ENCODE data around the gene NAIF1. TPM values are rescaled to one million over a fixed set of nuclear protein-coding genes. Genes with fewer than 3 reads are reported as not detected.
A peak's percentile ranks its signal among the peaks of the same experiment; 100 is the strongest.

Gene NAIF1
- total RNA-seq, 1 donor from 2014 or later, result 13.3 TPM

DNA sequence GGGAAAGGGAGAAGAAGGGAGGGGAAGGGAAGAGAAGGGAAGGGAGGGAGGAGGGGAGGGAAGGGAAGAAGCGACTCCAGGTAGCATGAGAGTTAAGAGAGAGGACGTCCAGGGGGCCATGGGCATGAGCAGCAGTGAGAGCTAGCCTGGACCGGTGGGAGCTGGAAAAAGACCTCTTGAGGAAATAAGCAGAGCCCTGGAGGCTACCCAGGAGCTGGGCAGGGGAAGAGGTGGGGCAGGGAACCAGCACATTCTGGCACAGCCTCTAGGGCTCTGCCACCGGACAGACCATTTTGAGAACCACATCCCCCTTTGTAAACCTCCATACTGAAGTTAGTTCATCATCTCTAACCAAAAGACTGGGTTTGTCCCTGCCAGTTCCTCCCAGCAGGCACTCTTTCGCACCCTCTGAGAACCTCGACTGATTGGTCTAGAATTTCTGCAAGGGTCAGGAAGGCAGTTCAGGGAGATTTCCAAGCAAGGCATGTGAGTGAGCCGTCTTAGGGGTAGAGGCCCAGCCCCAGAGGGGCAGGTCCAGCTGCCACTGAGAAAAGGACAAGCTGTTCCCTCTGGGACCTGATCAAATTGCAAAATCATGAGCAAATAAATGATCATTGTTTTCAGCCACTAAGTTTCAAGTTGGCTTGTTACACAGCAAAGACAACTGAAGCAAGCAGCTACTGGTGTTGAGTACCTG is 11.6 kb downstream of the NAIF1 start:
- TF ChIP-seq, protein P1, sequence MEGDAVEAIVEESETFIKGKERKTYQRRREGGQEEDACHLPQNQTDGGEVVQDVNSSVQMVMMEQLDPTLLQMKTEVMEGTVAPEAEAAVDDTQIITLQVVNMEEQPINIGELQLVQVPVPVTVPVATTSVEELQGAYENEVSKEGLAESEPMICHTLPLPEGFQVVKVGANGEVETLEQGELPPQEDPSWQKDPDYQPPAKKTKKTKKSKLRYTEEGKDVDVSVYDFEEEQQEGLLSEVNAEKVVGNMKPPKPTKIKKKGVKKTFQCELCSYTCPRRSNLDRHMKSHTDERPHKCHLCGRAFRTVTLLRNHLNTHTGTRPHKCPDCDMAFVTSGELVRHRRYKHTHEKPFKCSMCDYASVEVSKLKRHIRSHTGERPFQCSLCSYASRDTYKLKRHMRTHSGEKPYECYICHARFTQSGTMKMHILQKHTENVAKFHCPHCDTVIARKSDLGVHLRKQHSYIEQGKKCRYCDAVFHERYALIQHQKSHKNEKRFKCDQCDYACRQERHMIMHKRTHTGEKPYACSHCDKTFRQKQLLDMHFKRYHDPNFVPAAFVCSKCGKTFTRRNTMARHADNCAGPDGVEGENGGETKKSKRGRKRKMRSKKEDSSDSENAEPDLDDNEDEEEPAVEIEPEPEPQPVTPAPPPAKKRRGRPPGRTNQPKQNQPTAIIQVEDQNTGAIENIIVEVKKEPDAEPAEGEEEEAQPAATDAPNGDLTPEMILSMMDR (IDR thresholded peaks at IDR 0.05), result peak in 1 of 3 experiments; percentile 6
- TF ChIP-seq POLR2AphosphoS5 (IDR thresholded peaks at IDR 0.05; ENCODE audit: insufficient read depth in 1 of 2, low read depth in 1 of 2) (peak; percentile 70 to 74), POLR2A (IDR thresholded peaks at IDR 0.05) (peak in 1 of 2 donors; percentile 46)
- no peak overlapping the region for H3K4me3 ChIP-seq
- peak in 1 of 2 donors; percentile 97 for DNase-seq (ENCODE audit: extremely low spot score in 2 of 2)
- peaks cover 46% of the 10 kb centered on the region for H3K4me1 ChIP-seq
- intact Hi-C loops (cut with DNase I), result no loop called here
- no peaks in the 10 kb centered on the region for H3K36me3 ChIP-seq
- H3K27me3 ChIP-seq, result no peaks in the 10 kb centered on the region
- no peaks in the 10 kb centered on the region for H3K9me3 ChIP-seq
- peak overlapping the region; percentile 96 for H3K27ac ChIP-seq

DNA sequence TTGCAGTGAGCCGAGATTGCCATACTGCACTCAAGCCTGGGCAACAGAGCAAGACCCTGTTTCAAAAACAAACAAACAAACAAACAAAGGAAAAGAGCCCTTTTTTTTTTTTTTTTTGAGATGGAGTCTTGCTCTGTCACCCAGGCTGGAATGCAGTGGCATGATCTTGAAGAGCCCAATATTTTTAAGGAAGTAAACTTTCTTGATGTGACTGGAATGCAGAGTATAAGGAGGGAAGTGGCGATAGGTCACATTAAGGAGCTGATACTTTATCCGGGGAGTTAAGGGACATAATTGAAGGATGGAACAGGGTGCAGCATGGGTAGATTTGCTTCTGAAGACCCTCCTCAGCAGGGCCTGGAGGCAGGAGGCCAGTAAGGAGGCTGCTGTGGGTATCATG is 13.0 kb downstream of the NAIF1 start:
- Histone ChIP-seq H3K9me3 (no peaks in the 10 kb centered on the region), H3K4me3 (no peak overlapping the region), H3K27ac (peak overlapping the region; percentile 96), H3K27me3 (no peaks in the 10 kb centered on the region), H3K36me3 (no peaks in the 10 kb centered on the region), H3K4me1 (peaks cover 58% of the 10 kb centered on the region)
- TF ChIP-seq, protein P1 (IDR thresholded peaks at IDR 0.05), result no peak
- intact Hi-C loops (cut with DNase I), result no loop called here
- no peak for DNase-seq (ENCODE audit: extremely low spot score in 2 of 2)

DNA sequence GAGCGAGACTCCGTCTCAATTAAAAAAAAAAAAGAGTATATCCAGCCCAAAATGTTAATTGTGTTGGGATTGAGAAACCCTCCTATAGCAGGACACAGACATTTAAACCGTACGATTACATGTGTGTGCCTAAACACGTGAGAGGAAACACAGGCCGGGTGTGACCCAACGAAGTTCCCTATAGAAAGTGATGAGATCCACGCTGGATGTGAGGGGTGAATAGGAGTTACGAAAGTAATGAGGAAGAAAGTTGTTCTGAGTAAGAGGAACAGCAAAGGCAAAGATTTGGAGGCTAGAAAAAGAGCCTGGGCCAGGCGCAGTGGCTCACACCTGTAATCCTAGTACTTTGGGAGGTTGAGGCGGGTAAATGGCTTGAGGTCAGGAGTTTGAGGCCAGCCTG is 13.6 kb downstream of the NAIF1 start:
- intact Hi-C loops (cut with DNase I), result no loop called here
- no peaks in the 10 kb centered on the region for H3K27me3 ChIP-seq
- H3K36me3 ChIP-seq, result no peaks in the 10 kb centered on the region
- peak overlapping the region; percentile 96 for H3K27ac ChIP-seq
- H3K9me3 ChIP-seq, result no peaks in the 10 kb centered on the region
- peaks cover 59% of the 10 kb centered on the region for H3K4me1 ChIP-seq
- TF ChIP-seq POLR2AphosphoS5 (IDR thresholded peaks at IDR 0.05; ENCODE audit: insufficient read depth in 1 of 2, low read depth in 1 of 2) (no peak), POLR2A (IDR thresholded peaks at IDR 0.05) (no peak)
- TF ChIP-seq, protein P1 (IDR thresholded peaks at IDR 0.05), result no peak
- no peak overlapping the region for H3K4me3 ChIP-seq
- DNase-seq (ENCODE audit: extremely low spot score in 2 of 2), result no peak

DNA sequence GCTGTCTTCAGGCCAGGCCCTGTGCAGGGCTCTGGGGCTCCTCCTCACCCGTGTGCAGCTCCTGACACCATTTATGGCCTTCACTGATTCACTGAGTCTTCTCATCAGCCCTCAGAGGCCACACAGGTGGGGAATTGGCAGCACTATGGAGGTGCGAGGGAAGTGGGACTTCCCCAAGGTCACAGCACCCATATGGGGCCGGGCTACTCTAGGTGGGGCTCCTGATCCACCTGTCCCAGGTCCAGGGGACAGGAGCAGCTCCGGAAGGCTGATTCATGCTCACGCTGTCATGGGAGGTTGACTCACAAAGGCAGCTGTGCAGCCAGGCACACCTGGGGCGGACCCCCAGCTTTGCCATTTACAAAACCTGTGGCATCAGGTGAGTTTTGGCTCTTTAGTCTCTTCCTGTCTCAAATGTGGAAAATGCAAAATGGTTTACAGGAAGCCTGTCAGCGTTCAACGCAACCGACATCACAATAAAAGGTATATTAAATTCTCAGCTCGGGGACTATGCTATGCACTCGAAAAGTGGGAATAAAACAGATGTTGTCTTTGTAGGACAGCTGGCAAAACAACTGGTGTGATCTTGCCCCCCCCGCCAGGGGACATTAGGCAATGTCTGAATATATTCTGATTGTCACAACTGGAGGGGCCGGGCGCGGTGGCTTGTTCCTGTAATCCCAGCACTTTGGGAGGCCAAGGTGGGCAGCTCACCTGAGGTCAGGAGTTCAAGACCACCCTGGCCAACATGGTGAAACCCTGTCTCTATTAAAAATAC is 15.0 kb downstream of the NAIF1 start:
- Histone ChIP-seq H3K27ac (peak overlapping the region; percentile 76), H3K36me3 (no peaks in the 10 kb centered on the region), H3K4me3 (no peak overlapping the region), H3K4me1 (peaks cover 54% of the 10 kb centered on the region), H3K27me3 (no peaks in the 10 kb centered on the region), H3K9me3 (no peaks in the 10 kb centered on the region)
- TF ChIP-seq, protein P1 (IDR thresholded peaks at IDR 0.05), result no peak
- TF ChIP-seq POLR2A (IDR thresholded peaks at IDR 0.05) (no peak), POLR2AphosphoS5 (IDR thresholded peaks at IDR 0.05; ENCODE audit: insufficient read depth in 1 of 2, low read depth in 1 of 2) (peak; percentile 44 to 85)
- intact Hi-C loops (cut with DNase I), result no loop called here
- DNase-seq (ENCODE audit: extremely low spot score in 2 of 2), result no peak

DNA sequence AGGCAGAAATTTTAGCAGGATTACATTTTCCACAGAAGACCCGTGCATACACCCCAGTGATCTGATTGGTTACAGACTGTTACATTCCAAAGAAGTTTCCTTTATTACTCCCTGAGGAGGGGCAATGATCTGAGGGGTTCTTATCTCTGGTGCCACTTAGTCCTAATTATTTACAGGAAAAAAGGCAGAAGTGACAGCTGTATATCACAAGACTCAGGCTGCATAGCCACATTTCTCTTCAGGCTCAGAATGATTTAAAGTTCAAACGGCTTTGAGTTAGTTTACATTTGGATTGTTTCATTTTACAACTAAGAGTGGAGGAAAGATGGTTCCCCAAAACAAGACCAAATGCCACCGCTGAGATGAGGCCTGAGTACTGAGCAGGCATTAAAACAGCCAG is 17.3 kb downstream of the NAIF1 start:
- DNase-seq (ENCODE audit: extremely low spot score in 2 of 2), result no peak
- Histone ChIP-seq H3K27me3 (no peaks in the 10 kb centered on the region), H3K4me1 (peaks cover 49% of the 10 kb centered on the region), H3K4me3 (no peak overlapping the region), H3K9me3 (no peaks in the 10 kb centered on the region), H3K36me3 (no peaks in the 10 kb centered on the region), H3K27ac (peak overlapping the region; percentile 76)
- intact Hi-C loops (cut with DNase I), result no loop called here
- TF ChIP-seq, protein P1 (IDR thresholded peaks at IDR 0.05), result no peak
- TF ChIP-seq POLR2A (IDR thresholded peaks at IDR 0.05) (no peak), POLR2AphosphoS5 (IDR thresholded peaks at IDR 0.05; ENCODE audit: insufficient read depth in 1 of 2, low read depth in 1 of 2) (no peak)

Measured in vagina (tissue), 2 donors.